Caco-2 (cell line): ENCODE results near the gene CYP24A1. TPM values are rescaled to one million over a fixed set of nuclear protein-coding genes. Genes with fewer than 3 reads are reported as not detected.
A peak's percentile ranks its signal among the peaks of the same experiment; 100 is the strongest.

Experiments used
- BruUV-seq: library from RNA; stranded (reverse); fragments of 400-500 nt; replicated peaks from 2 replicates; lab custom pipeline; 2021; lab: Mats Ljungman, UMichigan
- CTCF ChIA-PET: fragments of 300-600 bp; sonication (Branson Sonifier 250); formaldehyde crosslinking; loops from one replicate; lab custom pipeline; 2022; ENCODE audit warnings: antibody characterized with exemption; lab: Charles Lee
- POLR2A ChIA-PET: fragments of 300-600 bp; sonication (Branson Sonifier 250); formaldehyde crosslinking; loops from one replicate; lab custom pipeline; 2022; ENCODE audit warnings: antibody characterized with exemption; lab: Charles Lee
- DNase-seq, 2 experiments: peaks; one replicate each; pipeline versions ENCODE4 v3.0.0 to v3.0.0-alpha.2; 2020 to 2022
- H3K27me3 ChIP-seq: replicated peaks from 2 replicates; pipeline ENCODE4 v1.6.0; 2011; ENCODE audit warnings: low read length; ENCODE audit not compliant: control insufficient read depth, insufficient read depth
- H3K36me3 ChIP-seq: 2 replicates; pipeline ENCODE4 v1.5.1; 2011; ENCODE audit warnings: low read length; ENCODE audit not compliant: control insufficient read depth, insufficient read depth
- H3K4me1 ChIP-seq: fragments of 250-450 bp; sonication (Bioruptor Pico); 2 replicates; pipeline ENCODE4 v1.5.1; 2020; ENCODE audit warnings: mild to moderate bottlenecking
- H3K4me3 ChIP-seq: 2 replicates; pipeline ENCODE4 v1.5.1; 2011; ENCODE audit warnings: low read depth, mild to moderate bottlenecking, control low read depth, low read length
- H3K9me3 ChIP-seq: fragments of 250-450 bp; sonication (Bioruptor Pico); 2 replicates; pipeline ENCODE4 v1.5.1; 2020; ENCODE audit warnings: mild to moderate bottlenecking, moderate library complexity
- H3K27ac Mint-ChIP-seq: one replicate; pipeline ENCODE4 v1.8.0; 2022; ENCODE audit warnings: mixed read lengths; ENCODE audit not compliant: unreplicated experiment
- H3K27me3 Mint-ChIP-seq: one replicate; pipeline ENCODE4 v1.8.0; 2022; ENCODE audit warnings: mixed read lengths; ENCODE audit not compliant: insufficient read depth, unreplicated experiment
- H3K36me3 Mint-ChIP-seq: one replicate; pipeline ENCODE4 v1.8.0; 2022; ENCODE audit warnings: mild to moderate bottlenecking, mixed read lengths; ENCODE audit not compliant: insufficient read depth, unreplicated experiment
- H3K4me1 Mint-ChIP-seq: one replicate; pipeline ENCODE4 v1.8.0; 2022; ENCODE audit warnings: low read depth, mixed read lengths; ENCODE audit not compliant: unreplicated experiment
- H3K4me3 Mint-ChIP-seq: one replicate; pipeline ENCODE4 v1.8.0; 2022; ENCODE audit warnings: mild to moderate bottlenecking, moderate library complexity, mixed read lengths; ENCODE audit not compliant: unreplicated experiment
- H3K9me3 Mint-ChIP-seq: one replicate; pipeline ENCODE4 v1.8.0; 2022; ENCODE audit warnings: mixed read lengths; ENCODE audit not compliant: unreplicated experiment
- CTCF ChIP-seq, 2 experiments: fragments of 200-600 bp in 1 of 2; IDR thresholded peaks; 1 replicate in 1 of 2; 2 replicates in 1 of 2; pipeline versions ENCODE4 v1.5.1 to v1.8.0; 2011 to 2022; ENCODE audit warnings: antibody characterized with exemption in 1 of 2, control low read depth in 1 of 2, inconsistent platforms in 1 of 2, low read depth in 1 of 2, low read length in 1 of 2, mild to moderate bottlenecking in 1 of 2, moderate library complexity in 1 of 2; ENCODE audit not compliant: insufficient read depth in 1 of 2, severe bottlenecking in 1 of 2, unreplicated experiment in 1 of 2
- intact Hi-C: fragments of 100-400 bp; cut with micrococcal nuclease; formaldehyde crosslinking; loops from one replicate; pipeline ENCODE4 v1.10.0; 2022; ENCODE audit not compliant: unreplicated experiment
- total RNA-seq: library from RNA; stranded (reverse); gene quantifications from 2 replicates; pipeline ENCODE4 v1.2.3, GENCODE V29; 2022

CYP24A1 gene
- total RNA-seq, 1 experiment from 2014 or later: 3.7 TPM

- ChIA-PET POLR2A (no interaction called here), CTCF (interaction anchor here (0.7 kb wide), 1 partner anchor 890 kb away, joined by 5 read pairs; no protein-coding TSS in a partner anchor)
- Histone ChIP-seq H3K9me3 (no peaks in the 10 kb centered on the region), H3K4me1 (no peaks in the 10 kb centered on the region), H3K36me3 (no peaks in the 10 kb centered on the region), H3K27me3 (no peaks in the 10 kb centered on the region), H3K4me3 (no peak overlapping the region)
- no peaks in the 10 kb centered on the region for H3K9me3 Mint-ChIP-seq
- BruUV-seq: no TSS peak
- intact Hi-C loops: no loop called here
- peaks cover 20% of the 10 kb centered on the region for H3K27me3 Mint-ChIP-seq
- no peak overlapping the region for H3K27ac Mint-ChIP-seq
- TF ChIP-seq CTCF (IDR thresholded peaks at IDR 0.05; ENCODE audit: insufficient read depth in 1 of 2, low read depth in 1 of 2, low read length in 1 of 2, severe bottlenecking in 1 of 2, unreplicated experiment in 1 of 2): no peak
- H3K4me3 Mint-ChIP-seq: no peak overlapping the region
- no peaks in the 10 kb centered on the region for H3K4me1 Mint-ChIP-seq
- H3K36me3 Mint-ChIP-seq: no peaks in the 10 kb centered on the region
- DNase-seq: no peak
These were observed 15.8 kb upstream of the CYP24A1 start for GRCh38 chr20:54189630-54190029.

- H3K36me3 ChIP-seq: no peaks in the 10 kb centered on the region
- no peak overlapping the region for H3K4me3 ChIP-seq
- no peaks in the 10 kb centered on the region for H3K4me1 Mint-ChIP-seq
- no peaks in the 10 kb centered on the region; the same call in 1 of the 2 replicates for H3K27me3 ChIP-seq
- no peak overlapping the region for H3K27ac Mint-ChIP-seq
- H3K27me3 Mint-ChIP-seq: peaks cover 21% of the 10 kb centered on the region
- H3K4me3 Mint-ChIP-seq: no peak overlapping the region
- TF ChIP-seq CTCF (IDR thresholded peaks at IDR 0.05; ENCODE audit: insufficient read depth in 1 of 2, low read depth in 1 of 2, low read length in 1 of 2, severe bottlenecking in 1 of 2, unreplicated experiment in 1 of 2): no peak
- DNase-seq: peak in 1 of 2 experiments; percentile 29
- intact Hi-C loops: no loop called here
- CTCF ChIA-PET: interaction anchor here (1.6 kb wide), 1 partner anchor 85 kb away, joined by 4 read pairs; no protein-coding TSS in a partner anchor
- no peaks in the 10 kb centered on the region for H3K9me3 Mint-ChIP-seq
- H3K9me3 ChIP-seq: no peaks in the 10 kb centered on the region
- POLR2A ChIA-PET: no interaction called here
- no peaks in the 10 kb centered on the region for H3K4me1 ChIP-seq
- no peaks in the 10 kb centered on the region for H3K36me3 Mint-ChIP-seq
- BruUV-seq: no TSS peak
These were observed 14.5 kb upstream of the CYP24A1 start for GRCh38 chr20:54188132-54188849.

GRCh38 chr20:54184904-54185626 lies 11.3 kb upstream of the CYP24A1 start:
- no peak overlapping the region for H3K27ac Mint-ChIP-seq

More at GRCh38 chr20:54184904-54185626, 11.3 kb upstream of the CYP24A1 start:
- H3K4me3 ChIP-seq: no peak overlapping the region
- intact Hi-C loops: no loop called here
- no peaks in the 10 kb centered on the region for H3K4me1 Mint-ChIP-seq
- ChIA-PET POLR2A (no interaction called here), CTCF (no interaction called here)
- H3K9me3 Mint-ChIP-seq: no peaks in the 10 kb centered on the region
- DNase-seq: no peak
- no peaks in the 10 kb centered on the region for H3K36me3 ChIP-seq
- no peaks in the 10 kb centered on the region for H3K4me1 ChIP-seq
- H3K27me3 ChIP-seq: peaks cover 2% of the 10 kb centered on the region
- H3K9me3 ChIP-seq: no peaks in the 10 kb centered on the region
- BruUV-seq: no TSS peak
- H3K27me3 Mint-ChIP-seq: peaks cover 28% of the 10 kb centered on the region
- no peak for TF ChIP-seq CTCF (IDR thresholded peaks at IDR 0.05; ENCODE audit: insufficient read depth in 1 of 2, low read depth in 1 of 2, low read length in 1 of 2, severe bottlenecking in 1 of 2, unreplicated experiment in 1 of 2)
- H3K4me3 Mint-ChIP-seq: no peak overlapping the region
- H3K36me3 Mint-ChIP-seq: no peaks in the 10 kb centered on the region
